Right cardiac atrium (tissue), 5 donors: Measurements from ENCODE around the gene OR5H6. TPM values are rescaled to one million over a fixed set of nuclear protein-coding genes. Genes with fewer than 3 reads are reported as not detected.

ENCODE experiments used
- ATAC-seq, 2 donors: fragments of 200-7000 bp; cut with Tn5 transposase; one replicate each; pipeline versions ENCODE4 v1.8.0 to v1.9.1; 2020; ENCODE audit warnings: moderate library complexity in 2 of 2, mild to moderate bottlenecking in 1 of 2
- DNase-seq, 3 donors: peaks; one replicate each; pipeline ENCODE4 v3.0.0-alpha.2; 2020
- H3K27ac ChIP-seq: one replicate; pipeline ENCODE4 v1.5.1; 2013; ENCODE audit warnings: mild to moderate bottlenecking, low read length, control low read depth, moderate library complexity
- H3K27me3 ChIP-seq: one replicate; pipeline ENCODE4 v1.6.1; 2013; ENCODE audit not compliant: control insufficient read depth, insufficient read depth
- H3K4me1 ChIP-seq: one replicate; pipeline ENCODE4 v1.6.1; 2013; ENCODE audit warnings: low read length; ENCODE audit not compliant: control insufficient read depth, insufficient read depth
- H3K4me3 ChIP-seq: one replicate; pipeline ENCODE4 v1.5.1; 2013; ENCODE audit warnings: low read length, control low read depth
- H3K9me3 ChIP-seq: one replicate; pipeline ENCODE4 v1.6.1; 2013; ENCODE audit warnings: low read length; ENCODE audit not compliant: control insufficient read depth
- WGBS: extraction: QIAGEN DNeasy Blood & Tissue Kit; methylation state at CpG from one replicate; pipeline ENCODE4 v1.1.7; 2013; 5-methylcytosine and 5-hydroxymethylcytosine counted together
- intact Hi-C, 4 donors: fragments of 100-400 bp; cut with DNase I; formaldehyde crosslinking; loops; one replicate each; pipeline versions ENCODE4 v1.11.0 to v1.14.0; 2022 to 2023
- polyA plus RNA-seq: library from polyadenylated mRNA; stranded (reverse); fragments of 200-250 nt; gene quantifications from one replicate; pipeline ENCODE4 v1.2.3, GENCODE V29; 2013
- total RNA-seq, 4 donors: library from RNA; stranded (reverse); fragmentation: NEBNext Ultra II Directional; extraction: Animal tissue kit (Norgen Biotek cat#: 25700); gene quantifications; one replicate each; pipeline ENCODE4 v1.2.1, GENCODE V29; 2021
- donor health status: healthy with polysubstance abuse.
- donor health status: DM: no; HTN: yes; CAD: no.
- donor health status: DM: no; HTN: no; CAD: no.
- donor health status: DM: no; HTN: yes; CAD: no; lungs with severe emphysema.
- donor health status: DM: yes; HTN: yes; CAD: no.

Gene OR5H6
- total and polyA plus RNA-seq, 5 donors = not detected

DNA sequence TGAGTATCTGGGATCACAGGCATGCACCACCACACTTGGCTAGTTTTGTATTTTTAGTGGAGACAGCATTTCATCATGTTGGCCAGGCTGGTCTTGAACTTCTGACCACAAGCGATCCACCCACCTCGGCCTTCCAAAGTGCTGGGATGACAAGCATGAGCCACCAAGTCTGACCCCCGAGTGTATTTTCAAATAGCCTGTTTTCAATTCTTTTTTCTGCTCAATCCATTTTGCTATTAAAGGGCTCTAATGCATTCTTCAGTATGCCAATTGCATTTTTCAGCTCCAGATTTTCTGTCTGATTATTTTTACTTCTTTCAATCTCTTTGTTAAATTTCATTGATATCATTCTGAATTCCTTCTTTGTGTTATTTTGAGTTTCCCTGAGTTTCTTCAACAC is 5.8 kb downstream of the OR5H6 start:
- Histone ChIP-seq H3K4me3 (no peak overlapping the region), H3K27ac (no peak overlapping the region), H3K4me1 (no peaks in the 10 kb centered on the region), H3K9me3 (no peaks in the 10 kb centered on the region), H3K27me3 (no peaks in the 10 kb centered on the region)
- DNase-seq (no peak), ATAC-seq (no peak)
- intact Hi-C loops = no loop called here
- WGBS = 80% methylated on average over 3 of the region's 3 CpGs

DNA sequence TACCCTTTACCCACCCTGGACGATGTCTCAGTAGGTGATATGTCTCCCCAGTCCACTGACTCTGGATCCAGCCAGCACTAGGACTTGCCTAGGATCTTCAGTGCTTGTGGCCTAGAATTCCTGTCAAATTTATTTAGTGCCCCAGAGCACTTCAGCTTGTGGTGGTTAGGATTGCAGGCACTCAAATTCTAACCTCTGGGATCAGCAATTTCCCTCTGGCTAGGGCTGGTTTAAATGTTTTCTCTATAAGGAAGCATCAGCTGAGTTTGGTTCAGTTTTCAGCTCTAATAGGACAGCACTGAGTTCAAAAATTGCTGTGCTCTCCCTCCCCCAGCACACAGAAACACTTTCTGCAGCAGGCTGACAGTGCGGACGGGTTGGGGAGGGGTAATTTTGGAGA is 8.1 kb downstream of the OR5H6 start:
- intact Hi-C loops = no loop called here
- ATAC-seq = no peak
- no peaks in the 10 kb centered on the region for H3K9me3 ChIP-seq
- no peaks in the 10 kb centered on the region for H3K27me3 ChIP-seq
- no peaks in the 10 kb centered on the region for H3K4me1 ChIP-seq
- WGBS = 81% methylated on average over 3 of the region's 3 CpGs
- no peak overlapping the region for H3K4me3 ChIP-seq
- no peak overlapping the region for H3K27ac ChIP-seq
- no peak for DNase-seq

DNA sequence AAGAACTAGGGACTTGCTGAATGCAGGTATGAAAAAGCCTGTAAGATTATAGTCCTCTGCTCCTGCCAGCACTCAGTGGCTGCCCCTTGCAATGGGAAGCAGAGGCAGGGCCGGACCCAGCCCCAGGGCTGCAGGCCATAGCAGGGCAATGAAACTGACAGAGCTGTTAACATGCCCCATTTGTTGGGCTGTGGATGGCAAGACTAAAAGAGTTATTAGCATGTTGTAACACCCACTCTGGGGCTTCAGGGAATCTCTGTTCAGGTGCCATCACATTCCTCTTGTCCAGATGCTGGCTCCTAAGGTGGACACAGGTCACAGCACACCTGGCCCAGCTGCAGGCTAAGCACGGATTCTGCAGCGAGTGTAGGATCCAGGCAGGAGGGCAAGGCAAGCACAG is 10.9 kb downstream of the OR5H6 start:
- no peaks in the 10 kb centered on the region for H3K9me3 ChIP-seq
- no peaks in the 10 kb centered on the region for H3K27me3 ChIP-seq
- H3K27ac ChIP-seq = no peak overlapping the region
- no peaks in the 10 kb centered on the region for H3K4me1 ChIP-seq
- 84% methylated on average over 3 of the region's 3 CpGs for WGBS
- no peak for DNase-seq
- intact Hi-C loops = no loop called here
- no peak for ATAC-seq
- no peak overlapping the region for H3K4me3 ChIP-seq

GRCh38 chr3:98282205-98282604 is 18.2 kb downstream of the OR5H6 start, which contains the start of gene OR5H2:
OR5H2 (plus strand) TSS chr3:98282505; CDS start chr3:98282903, 398 bp downstream.
- DNase-seq (no peak), ATAC-seq (no peak)
- 60% methylated on average over 2 of the region's 2 CpGs for WGBS
- H3K4me1 ChIP-seq = no peaks in the 10 kb centered on the region
- no peaks in the 10 kb centered on the region for H3K9me3 ChIP-seq
- H3K27ac ChIP-seq = no peak within 1 kb of the TSS
- no peak within 1 kb of the TSS for H3K4me3 ChIP-seq
- no peaks in the 10 kb centered on the region for H3K27me3 ChIP-seq
- intact Hi-C loops = no loop called here

DNA sequence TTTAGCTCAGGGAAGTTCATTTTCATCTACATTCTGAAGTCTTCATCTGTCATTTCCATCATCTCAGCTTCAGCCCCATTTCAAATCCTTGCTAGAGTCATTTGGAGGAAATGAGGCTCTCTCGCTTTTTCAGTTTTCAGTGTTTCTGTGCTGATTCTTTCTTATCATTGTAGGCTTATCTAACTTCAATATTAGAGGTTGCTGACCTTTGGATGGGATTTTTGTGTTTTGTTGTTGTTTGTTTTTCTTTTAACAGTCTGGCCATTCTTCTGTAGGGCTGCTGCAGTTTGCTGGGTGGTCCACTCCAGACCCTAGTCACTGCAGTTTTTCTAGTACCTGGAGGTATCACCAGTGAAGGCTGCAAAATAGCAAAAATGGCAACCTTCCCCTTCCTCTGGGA is 26.9 kb downstream of the OR5H6 start:
- 79% methylated on average over 1 of the region's 1 CpG for WGBS
- DNase-seq (no peak), ATAC-seq (no peak)
- H3K4me1 ChIP-seq = no peaks in the 10 kb centered on the region
- H3K27me3 ChIP-seq = no peaks in the 10 kb centered on the region
- no peak overlapping the region for H3K27ac ChIP-seq
- H3K4me3 ChIP-seq = no peak overlapping the region
- intact Hi-C loops = no loop called here
- H3K9me3 ChIP-seq = no peaks in the 10 kb centered on the region

- intact Hi-C loops = no loop called here
- WGBS = 78% methylated on average over 10 of the region's 10 CpGs
- no peak for ATAC-seq
- Histone ChIP-seq H3K9me3 (no peaks in the 10 kb centered on the region), H3K27me3 (no peaks in the 10 kb centered on the region), H3K4me1 (no peaks in the 10 kb centered on the region), H3K4me3 (no peak overlapping the region), H3K27ac (no peak overlapping the region)
- no peak for DNase-seq
These were observed 27.4 kb downstream of the OR5H6 start for GRCh38 chr3:98291332-98291957.

Other genes with a start within 250 kb of the OR5H6 start
- not detected for gene GABRR3, start 228.9 kb upstream of the OR5H6 start, total RNA-seq
- not detected for gene GABRR3, start 228.9 kb upstream of the OR5H6 start, polyA plus RNA-seq
- gene OR5AC2, start 177.1 kb upstream of the OR5H6 start, total RNA-seq = not detected
- not detected for gene OR5AC2, start 177.1 kb upstream of the OR5H6 start, polyA plus RNA-seq
- gene OR5H1, start 133.5 kb upstream of the OR5H6 start, total RNA-seq = not detected
- not detected for gene OR5H1, start 133.5 kb upstream of the OR5H6 start, polyA plus RNA-seq
- not detected for gene OR5H14, start 116.8 kb upstream of the OR5H6 start, total RNA-seq
- not detected for gene OR5H14, start 116.8 kb upstream of the OR5H6 start, polyA plus RNA-seq
- gene OR5H15, start 97.5 kb upstream of the OR5H6 start, total RNA-seq = not detected
- gene OR5H15, start 97.5 kb upstream of the OR5H6 start, polyA plus RNA-seq = not detected
- not detected for gene OR5H2, start 18.3 kb downstream of the OR5H6 start, total RNA-seq
- gene OR5H2, start 18.3 kb downstream of the OR5H6 start, polyA plus RNA-seq = not detected
- not detected for gene OR5K4, start 89.6 kb downstream of the OR5H6 start, total RNA-seq
- gene OR5K4, start 89.6 kb downstream of the OR5H6 start, polyA plus RNA-seq = not detected
- gene OR5K3, start 126.4 kb downstream of the OR5H6 start, total RNA-seq = not detected
- gene OR5K3, start 126.4 kb downstream of the OR5H6 start, polyA plus RNA-seq = not detected
- not detected for gene OR5K1, start 199.0 kb downstream of the OR5H6 start, total RNA-seq
- gene OR5K1, start 199.0 kb downstream of the OR5H6 start, polyA plus RNA-seq = not detected
- gene OR5K2, start 233.4 kb downstream of the OR5H6 start, total RNA-seq = not detected
- gene OR5K2, start 233.4 kb downstream of the OR5H6 start, polyA plus RNA-seq = not detected